Measurements from ENCODE around the gene HRH3. TPM values are rescaled to one million over a fixed set of nuclear protein-coding genes. Genes with fewer than 3 reads are reported as not detected.

The HRH3 gene
- total RNA-seq, 1 experiment from 2014 or later = 1.8 TPM

GRCh38 chr20:62234339-62234738, 14.3 kb upstream of the HRH3 start:
- Histone ChIP-seq H2BK15ac (ENCODE audit: low read depth, low read length) (no peak overlapping the region), H3K79me2 (ENCODE audit: insufficient read depth, low read length) (no peaks in the 10 kb centered on the region), H3K4me2 (ENCODE audit: insufficient read depth, insufficient read length, low read length) (no peak overlapping the region), H2AK5ac (ENCODE audit: insufficient read length, low read length) (no peak overlapping the region), H3K23me2 (ENCODE audit: insufficient read length, low read depth, low read length, poor library complexity, severe bottlenecking) (peaks cover 6% of the 10 kb centered on the region), H4K20me1 (ENCODE audit: control insufficient read depth, insufficient read depth, insufficient read length) (no peaks in the 10 kb centered on the region), H4K8ac (replicated peaks; ENCODE audit: insufficient read length, low read depth, low read length) (no peak overlapping the region), H3K27me3 (ENCODE audit: insufficient read depth, low read length) (no peaks in the 10 kb centered on the region), H3K4ac (ENCODE audit: low read depth, low read length) (no peak overlapping the region), H4K5ac (ENCODE audit: insufficient read length, low read depth, low read length) (no peak overlapping the region), H3T11ph (ENCODE audit: low read length) (no peak overlapping the region), H3K9me3 (ENCODE audit: control insufficient read depth, low read depth, low read length) (no peaks in the 10 kb centered on the region), H2BK12ac (ENCODE audit: insufficient read length, low read depth, low read length) (no peak overlapping the region), H3K79me1 (ENCODE audit: insufficient read depth, low read depth, low read length, poor library complexity, severe bottlenecking) (no peaks in the 10 kb centered on the region), H2BK5ac (ENCODE audit: insufficient read length, low read length) (no peak overlapping the region), H2AFZ (ENCODE audit: low read length) (no peak overlapping the region), H3K56ac (ENCODE audit: insufficient read length, low read depth, low read length) (no peak overlapping the region), H3K23ac (ENCODE audit: insufficient read length, low read depth, low read length) (no peak overlapping the region), H3K18ac (ENCODE audit: insufficient read length, low read depth, low read length) (no peak overlapping the region), H2BK120ac (ENCODE audit: low read depth, low read length, poor library complexity, severe bottlenecking) (no peak overlapping the region), H4K91ac (ENCODE audit: insufficient read length, low read depth, low read length) (no peak overlapping the region), H3K9ac (ENCODE audit: extremely low read depth, insufficient read length, low read length) (no peak overlapping the region), H3K27ac (ENCODE audit: insufficient read length, low read depth, low read length) (no peak overlapping the region), H3K4me1 (ENCODE audit: insufficient read depth, low read length) (no peaks in the 10 kb centered on the region), H2BK20ac (ENCODE audit: low read depth, low read length, poor library complexity, severe bottlenecking) (no peak overlapping the region), H3K14ac (ENCODE audit: insufficient read depth, low read length) (no peak overlapping the region)
- WGBS (ENCODE audit: extremely low coverage, insufficient read length, low lambda C conversion rate) = no CpG with 5 or more reads among the region's 5 CpGs
- no peak for TF ChIP-seq CTCF (conservative IDR thresholded peaks at IDR 0.05)
- Mint-ChIP-seq H3K4me1 (peaks cover 10 to 20% of the 10 kb centered on the region in 2 experiments), H3K27ac (peak overlapping the region in 1 of 3 experiments; percentile 86; a peak in 1 of 7 replicates), H3K4me3 (no peak overlapping the region), H3K9me3 (peaks cover 0 to 3% of the 10 kb centered on the region in 2 experiments; a peak in 2 of 5 replicates), H3K36me3 (ENCODE audit: insufficient read depth in 1 of 3, low read depth in 3 of 3) (no peaks in the 10 kb centered on the region; a peak in 1 of 7 replicates), H3K27me3 (ENCODE audit: low read depth) (peaks cover 12% of the 10 kb centered on the region)
- no peak for DNase-seq
